Activated CD8-positive, alpha-beta memory T cell treated with anti-CD3 and anti-CD28 coated beads, Interleukin-2, amount 50 U/mL, for 48 hours (primary cell): Measurements from ENCODE around the gene RAB5B.
"Not testable (repeated sequence)": the region's sequence is repeated elsewhere in the genome, so short reads cannot be mapped to it uniquely, and the experiment has no call there.

Experiments used
- DNase-seq: peaks from one replicate; pipeline ENCODE4 v3.0.0-alpha.2; 2020

The RAB5B gene

DNA sequence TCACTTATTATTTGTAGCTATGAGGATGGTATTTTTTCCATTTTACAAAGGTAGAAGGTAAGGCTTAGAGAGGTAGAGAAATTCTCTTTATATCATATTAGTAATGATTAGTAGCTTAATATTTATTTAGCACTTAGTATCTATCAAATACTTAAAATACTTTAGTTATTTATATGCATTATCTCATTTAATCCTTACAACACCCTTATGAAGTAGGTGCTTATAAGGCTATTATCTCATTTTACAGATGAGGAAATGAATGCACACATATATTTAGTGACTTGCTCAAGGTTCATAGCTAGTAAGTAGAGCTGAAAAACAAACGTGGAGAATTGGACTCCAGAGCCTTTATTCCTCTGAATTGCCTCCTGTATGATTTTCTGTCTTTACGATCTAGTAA, 11.0 kb downstream of the RAB5B start:
- DNase-seq, result no peak

DNA sequence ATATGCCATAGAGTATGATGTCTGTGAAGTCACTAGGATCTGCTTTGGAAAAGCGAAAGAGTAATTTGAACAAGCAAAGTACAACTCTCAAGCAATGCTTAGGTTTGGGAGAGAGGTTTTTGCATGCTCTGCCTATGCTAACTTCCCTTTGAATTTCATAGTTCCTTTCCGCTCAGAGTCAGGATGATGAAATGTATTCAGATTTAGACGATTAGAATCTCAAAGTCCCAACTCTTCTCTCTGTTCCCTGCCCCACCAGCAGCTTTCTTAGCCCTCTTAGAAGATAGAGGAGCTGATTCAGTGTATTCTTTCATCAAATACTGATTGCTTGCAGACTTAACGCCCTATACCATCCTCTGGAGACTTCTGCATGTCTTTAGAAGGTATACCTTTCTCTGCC, 11.5 kb downstream of the RAB5B start:
- DNase-seq, result no peak

DNA sequence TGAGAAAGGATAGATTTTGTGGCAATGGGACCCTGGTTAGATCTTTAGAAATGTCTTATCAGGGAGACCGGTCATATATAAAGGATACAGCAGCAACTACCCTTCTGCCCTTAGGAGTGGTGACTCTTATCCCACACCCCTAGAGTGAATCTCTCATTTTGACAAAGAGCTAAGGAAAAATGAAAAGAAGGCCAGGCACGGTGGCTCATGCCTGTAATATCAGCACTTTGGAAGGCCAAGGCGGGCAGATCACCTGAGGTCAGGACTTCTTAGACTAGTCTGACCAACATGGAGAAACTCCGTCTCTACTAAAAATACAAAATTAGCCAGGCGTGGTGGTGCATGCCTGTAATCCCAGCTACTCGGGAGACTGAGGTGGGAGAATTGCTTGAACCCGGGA, 12.1 kb downstream of the RAB5B start:
- DNase-seq, result not testable (repeated sequence)

DNA sequence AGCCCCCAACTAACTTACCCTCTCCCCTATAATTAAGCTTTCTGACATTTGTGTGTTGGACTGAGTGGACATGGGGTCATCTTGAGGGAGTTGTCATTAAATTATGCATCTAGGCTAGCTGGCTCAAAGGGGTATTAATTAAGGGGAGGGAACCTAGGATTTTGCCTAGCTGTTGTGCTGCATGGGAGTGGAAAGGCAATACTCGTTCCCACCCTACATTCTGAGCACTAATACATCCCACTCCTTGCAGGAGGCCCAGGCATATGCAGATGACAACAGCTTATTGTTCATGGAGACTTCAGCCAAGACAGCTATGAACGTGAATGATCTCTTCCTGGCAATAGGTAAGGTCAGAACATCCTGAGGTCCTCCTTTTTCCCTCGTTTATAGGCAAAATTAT, 17.2 kb downstream of the RAB5B start:
- no peak for DNase-seq

DNA sequence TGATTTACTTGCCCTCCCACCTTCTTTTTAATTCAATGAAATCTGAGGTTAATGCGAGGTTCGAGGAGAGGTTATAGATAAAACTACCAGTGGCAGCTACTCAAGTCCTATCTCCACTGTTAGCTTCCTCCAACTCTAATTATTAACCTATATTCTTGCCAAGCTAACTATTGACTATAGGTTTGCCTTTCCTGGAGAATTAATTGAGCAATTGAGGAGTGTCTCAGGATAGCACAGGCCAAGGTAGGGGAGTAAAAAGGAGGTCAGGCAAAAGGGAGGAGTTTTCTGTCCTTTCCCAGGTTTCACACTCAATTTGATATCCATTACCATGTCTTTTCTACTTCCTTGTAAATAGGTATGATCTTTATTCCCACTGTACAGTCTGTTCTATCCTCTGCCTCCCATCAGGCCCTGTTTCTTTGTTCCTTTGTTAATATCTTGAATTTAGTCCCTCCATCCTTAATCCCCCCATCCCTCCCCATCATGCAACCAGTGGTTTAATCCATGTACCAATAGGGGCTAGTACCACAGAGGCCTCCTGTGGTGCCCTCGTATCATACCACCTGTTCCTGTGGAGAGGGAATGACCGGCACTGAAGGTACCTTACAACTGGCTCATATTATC, 19.5 kb downstream of the RAB5B start:
- DNase-seq, result no peak

DNA sequence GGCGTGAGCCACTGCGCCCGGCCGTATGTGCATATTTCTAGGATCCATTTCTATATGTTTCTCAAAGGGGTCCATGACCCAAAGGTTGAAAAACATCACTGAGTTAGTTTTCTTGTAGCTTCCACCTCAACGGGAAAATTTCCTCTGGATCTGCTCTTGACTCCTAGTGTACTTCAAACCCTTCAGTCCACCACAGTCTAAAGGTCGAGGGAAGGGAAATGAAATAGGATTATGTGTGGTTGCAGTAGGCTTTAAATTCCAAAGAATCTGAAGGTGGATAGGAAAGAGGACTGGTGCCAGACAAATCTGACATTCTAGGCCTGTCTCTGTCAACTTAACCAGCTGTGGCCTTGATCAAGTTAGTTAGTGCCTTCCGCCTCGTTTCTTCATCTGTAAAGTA, 21.5 kb downstream of the RAB5B start:
- DNase-seq, result no peak

DNA sequence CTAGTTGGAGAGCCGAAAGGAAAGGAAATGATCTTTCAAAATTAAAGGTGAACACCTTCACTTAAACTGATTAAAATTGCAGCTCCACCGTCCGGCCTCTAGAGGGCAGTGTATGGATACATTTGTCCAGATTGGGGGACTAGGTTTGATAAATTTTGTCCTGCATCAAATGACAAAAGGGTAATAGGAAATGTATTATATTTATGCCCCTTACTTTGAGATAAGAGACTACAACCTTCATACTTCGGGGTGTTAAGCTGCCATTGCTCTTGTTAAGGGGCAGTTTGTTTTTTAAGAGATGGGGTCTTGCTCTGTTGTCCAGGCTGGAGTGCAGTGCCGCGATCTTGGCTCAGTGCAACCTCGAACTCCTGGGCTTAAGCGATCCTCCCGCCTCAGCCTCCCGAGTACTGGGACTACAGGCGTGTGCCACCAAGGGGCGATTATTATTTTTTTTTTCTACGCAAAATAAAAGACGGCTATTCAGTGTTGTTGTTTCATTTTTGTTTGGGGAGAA, 22.4 kb downstream of the RAB5B start:
- DNase-seq, result peak; percentile 71

DNA sequence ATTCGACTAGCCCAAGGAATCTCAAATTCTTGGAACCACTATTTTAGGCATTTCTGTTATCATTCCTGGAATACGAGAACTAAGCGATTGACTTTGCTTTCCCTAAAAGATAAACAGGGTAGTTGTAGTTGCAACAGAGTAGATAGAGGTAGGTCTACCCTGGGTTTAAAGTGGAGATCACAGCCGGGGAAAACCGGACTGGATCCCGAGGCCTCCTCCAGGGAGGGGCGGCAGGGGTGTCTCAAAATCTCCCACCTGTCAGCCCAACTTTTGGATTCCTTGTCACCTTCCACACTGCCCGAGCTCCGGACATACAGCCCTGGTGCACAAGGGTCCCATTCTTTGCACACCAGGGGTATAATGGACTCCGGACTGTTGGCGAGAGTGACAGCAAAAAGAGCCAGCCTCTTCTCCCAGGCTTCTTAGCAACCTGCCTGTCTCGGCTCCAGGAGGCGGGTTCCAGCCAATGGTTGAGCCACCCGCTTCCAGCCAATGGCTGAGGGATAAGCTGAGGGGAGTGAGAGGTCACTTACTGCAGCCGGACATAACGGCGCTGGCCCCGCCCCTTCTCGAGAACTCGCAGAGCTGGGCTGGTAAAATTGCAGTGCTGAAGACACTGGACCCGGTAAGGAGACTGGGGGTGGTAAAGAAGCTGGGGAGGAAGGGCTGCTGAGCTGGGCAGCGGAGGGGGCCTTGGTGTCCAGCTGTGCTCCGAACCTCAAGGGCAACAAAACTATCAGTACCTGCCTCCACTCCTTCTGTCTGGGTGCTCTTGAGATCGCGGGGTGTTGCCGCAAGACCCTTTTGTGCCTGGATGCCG, 23.0 kb downstream of the RAB5B start, which contains the start of gene SUOX:
SUOX (plus strand) TSS at position 562 of the 820 bp plus-strand sequence. CDS start 4,946 bp downstream, outside the sequence.
- DNase-seq, result peak; percentile 67

DNA sequence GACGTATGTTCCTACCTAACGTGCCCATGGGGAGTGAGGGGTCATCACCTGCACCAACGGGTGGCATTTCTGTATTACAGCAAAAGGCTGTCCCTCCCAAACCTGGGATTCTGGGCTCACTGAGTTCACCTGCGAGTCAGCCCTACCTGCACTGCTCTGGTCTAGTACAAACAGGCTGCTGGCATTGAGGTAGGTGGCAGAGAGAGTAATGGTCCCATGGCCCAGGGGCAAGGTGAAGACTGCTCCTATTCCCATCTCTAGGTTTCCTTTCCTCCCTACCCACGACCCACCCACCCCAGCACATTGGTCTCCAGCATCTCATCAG, 23.6 kb downstream of the RAB5B start:
- no peak for DNase-seq

DNA sequence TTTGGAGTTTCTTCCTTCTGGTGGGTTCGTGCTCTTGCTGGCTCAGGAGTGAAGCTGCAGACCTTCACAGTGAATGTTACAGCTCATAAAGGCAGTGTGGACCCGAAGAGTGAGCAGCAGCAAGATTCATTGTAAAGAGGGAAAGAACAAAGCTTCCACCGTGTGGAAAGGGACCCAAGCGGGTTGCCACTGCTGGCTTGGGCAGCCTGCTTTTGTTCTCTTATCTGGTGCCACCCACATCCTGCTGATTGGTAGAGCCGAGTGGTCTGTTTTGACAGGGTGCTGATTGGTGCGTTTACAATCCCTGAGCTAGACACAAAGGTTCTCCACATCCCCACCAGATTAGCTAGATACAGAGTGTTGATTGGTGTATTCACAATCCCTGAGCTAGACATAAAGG, 25.6 kb downstream of the RAB5B start:
- not testable (repeated sequence) for DNase-seq

DNA sequence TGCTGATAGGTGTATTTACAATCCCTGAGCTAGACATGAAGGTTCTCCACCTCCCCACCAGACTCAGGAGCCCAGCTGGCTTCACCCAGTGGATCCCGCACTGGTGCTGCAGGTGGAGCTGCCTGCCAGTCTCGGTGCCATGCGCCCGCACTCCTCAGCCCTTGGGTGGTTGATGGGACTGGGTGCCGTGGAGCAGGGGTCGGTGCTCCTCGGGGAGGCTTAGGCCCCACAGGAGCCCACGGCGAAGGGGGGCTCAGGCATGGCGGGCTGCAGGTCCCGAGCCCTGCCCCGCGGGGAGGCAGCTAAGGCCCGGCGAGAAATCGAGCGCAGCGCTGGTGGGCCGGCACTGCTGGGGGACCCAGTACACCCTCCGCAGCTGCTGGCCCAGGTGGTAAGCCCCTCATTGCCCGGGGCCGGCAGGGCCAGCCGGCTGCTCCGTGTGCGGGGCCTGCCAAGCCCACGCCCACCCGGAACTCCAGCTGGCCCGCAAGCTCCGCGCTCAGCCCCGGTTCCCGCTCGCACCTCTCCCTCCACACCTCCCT, 26.2 kb downstream of the RAB5B start:
- DNase-seq, result not testable (repeated sequence)

DNA sequence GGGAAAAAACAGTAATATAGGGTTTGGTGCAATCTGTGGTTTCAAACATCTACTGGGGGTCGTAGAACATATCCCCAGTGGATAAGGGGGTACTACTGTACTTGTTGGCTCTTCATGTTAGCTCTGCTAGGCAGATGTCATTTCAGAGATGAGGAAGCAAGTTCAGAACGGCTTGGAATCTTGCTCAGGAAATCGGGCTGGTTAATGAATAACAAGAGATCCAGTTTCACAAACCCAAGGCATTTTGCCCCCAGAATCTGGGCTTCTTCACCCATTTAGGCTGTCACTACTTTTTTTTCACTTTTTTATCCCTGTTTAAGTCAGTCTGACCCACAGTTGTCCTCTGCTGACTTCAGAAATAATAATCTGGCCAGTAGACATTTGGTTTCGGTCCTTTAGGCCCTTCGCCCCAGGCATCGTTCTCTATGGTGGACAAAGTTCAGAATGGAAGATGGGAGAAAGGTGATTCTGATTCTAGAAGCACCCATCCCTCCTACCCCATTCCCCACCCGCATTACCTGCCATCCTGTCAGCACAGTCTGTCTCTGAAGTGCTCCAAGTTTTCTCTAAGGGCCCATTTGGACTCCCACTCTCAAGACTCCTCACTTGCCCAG, 27.7 kb downstream of the RAB5B start:
- DNase-seq, result no peak

DNA sequence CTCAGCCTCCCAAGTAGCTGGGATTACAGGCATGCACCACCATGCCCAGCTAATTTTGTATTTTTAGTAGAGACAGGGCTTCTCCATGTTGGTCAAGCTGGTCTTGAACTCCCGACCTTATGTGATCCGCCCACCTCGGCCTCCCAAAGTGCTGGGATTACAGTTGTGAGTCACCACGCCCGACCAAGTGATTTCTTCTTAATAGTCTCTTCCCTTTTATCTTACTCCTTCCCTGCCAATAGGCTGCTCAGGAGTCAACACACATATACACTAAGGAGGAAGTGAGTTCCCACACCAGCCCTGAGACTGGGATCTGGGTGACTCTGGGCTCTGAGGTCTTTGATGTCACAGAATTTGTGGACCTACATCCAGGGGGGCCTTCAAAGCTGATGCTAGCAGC, 29.5 kb downstream of the RAB5B start:
- DNase-seq, result not testable (repeated sequence)

DNA sequence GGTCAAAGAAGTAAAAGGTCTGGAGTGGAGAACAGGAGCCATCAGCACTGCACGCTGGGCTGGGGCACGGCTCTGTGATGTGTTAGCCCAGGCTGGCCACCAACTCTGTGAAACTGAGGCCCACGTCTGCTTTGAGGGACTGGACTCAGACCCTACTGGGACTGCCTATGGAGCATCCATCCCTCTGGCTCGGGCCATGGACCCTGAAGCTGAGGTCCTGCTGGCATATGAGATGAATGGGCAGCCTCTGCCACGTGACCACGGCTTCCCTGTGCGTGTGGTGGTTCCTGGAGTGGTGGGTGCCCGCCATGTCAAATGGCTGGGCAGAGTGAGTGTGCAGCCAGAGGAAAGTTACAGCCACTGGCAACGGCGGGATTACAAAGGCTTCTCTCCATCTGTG, 30.3 kb downstream of the RAB5B start:
- DNase-seq, result no peak

DNA sequence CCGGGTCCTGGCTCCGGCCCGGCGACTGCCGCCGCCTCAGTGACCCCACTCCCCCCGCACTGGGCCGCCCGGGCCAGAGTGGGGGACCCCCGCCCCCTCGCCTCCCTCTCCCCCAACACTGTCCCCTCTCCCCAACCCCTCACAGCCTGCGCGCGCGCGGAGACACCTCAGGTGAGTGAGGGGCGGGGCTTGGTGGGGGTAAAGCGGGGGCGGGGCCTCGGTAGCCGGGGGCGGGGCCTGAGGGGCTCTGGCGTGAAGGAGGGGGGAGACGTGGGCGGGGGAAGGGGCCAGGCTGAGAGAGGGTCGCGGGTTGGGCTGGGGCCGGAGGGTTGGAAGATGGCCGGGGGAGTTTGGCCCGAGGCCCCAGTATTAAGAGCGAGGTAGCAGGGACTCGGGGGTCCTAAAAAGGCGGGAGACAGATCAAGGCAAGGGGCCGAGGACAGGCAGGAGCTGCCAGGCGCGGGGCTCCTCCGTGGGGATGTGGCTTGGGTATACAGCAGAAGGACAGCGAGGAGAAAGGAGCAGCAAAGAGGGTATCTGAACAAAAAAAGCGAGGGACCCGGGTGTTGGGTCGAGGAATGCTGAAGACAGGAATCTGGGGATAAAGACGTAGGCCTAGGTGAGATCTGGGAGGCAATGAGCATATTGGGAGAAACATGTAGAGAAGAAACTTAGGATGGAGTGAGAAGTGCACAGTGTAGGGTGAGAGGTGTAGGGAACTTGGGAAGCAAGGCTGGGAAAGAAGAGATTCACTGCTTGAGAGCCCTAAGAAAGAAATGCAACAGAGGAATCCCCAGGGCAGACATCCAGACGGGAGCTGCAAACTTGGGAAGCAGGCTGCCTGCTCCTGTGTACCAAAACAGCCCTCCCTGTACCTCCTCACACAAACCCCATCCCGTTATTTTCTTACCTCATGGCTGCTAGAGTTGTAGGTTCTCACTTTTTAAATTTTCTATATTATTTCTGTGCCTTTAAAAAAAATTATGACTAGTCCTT, 34.0 kb downstream of the RAB5B start:
- DNase-seq, result peak; percentile 83

DNA sequence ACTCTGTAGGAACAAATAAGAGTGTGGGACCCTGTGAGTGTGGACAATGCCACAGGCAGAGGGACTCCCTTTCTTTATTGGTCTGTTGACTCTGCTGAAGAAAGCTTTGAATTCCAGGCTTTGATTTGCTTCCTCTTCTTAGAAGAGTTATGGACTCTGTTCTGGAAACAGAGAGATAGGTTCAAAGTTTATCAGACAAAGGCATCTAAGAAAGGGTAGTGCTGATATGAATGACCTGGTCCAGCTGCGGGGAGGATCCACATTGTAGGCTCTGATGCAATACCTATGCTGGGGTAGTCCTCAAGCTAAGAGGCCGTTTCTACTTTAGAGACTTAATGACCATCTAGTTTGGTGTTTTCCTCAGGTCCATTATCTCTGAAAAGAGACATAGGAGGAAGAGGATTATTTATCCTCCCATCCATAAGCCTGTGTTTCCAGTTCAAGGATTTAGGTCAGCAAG, 36.3 kb downstream of the RAB5B start:
- DNase-seq, result no peak

DNA sequence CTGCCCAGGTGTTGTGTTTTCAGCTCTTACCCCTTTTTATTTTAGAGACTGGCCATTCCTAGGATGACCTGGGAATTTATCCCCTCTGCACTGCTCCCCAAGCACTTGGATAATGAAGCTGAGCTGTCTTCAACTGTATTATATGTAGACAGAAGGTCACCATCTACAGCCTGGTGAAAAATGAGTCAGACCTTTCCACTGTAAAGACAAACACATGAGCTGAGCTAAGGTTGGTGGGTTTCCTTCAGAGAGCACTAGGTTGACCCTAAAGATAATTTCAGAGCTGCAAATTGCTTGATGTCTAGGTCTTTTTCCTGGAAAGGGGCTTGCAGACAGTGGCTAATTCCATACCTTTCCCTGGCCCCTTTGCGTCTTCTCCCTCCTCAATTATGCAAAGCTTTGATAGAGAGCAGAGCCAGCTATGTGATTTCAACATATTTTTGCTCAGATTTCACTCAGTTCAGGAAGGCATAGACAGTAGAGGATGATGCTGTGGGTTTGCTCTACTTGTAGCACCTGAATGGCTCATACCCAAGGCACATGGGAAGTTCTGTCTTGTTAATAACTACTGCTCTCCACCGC, 37.7 kb downstream of the RAB5B start:
- no peak for DNase-seq

DNA sequence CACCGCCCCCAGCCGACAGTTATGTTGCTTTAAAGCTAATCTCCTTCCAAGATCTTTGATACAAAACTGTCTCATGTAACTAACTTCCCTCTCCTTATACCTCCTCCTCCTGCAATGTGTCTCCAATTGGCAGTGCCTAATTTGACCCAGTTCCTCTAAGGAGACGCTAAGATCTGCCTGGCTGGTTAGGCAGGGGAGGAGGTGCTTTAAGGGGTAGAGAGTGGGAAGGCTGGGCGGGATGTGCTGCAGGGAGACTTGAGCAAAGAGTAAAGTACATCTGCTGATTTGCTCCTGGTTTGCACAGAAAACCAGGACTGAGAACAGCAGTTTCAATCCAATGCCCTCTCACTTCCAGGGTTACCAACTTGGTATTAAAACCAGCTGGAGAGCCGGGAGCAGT, 39.6 kb downstream of the RAB5B start:
- DNase-seq, result no peak

DNA sequence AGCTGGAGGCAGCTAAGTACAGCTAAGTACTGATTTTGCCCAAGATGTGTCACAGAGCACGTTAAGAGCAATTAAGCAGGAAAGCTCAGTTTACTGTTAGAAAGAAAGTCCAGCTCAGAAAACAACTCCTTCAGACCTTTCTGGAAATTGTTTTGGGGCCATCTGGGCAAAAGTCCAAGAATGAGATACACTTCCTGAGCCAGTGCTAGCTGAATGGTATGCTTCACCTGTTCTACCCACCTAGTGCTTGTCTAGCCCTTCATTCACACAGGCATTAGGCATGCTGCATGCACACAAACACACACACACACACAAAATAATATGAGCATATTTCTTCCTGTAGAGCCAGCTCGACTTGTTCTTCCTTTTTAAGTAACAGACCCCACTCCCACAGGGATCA, 40.3 kb downstream of the RAB5B start:
- no peak for DNase-seq

DNA sequence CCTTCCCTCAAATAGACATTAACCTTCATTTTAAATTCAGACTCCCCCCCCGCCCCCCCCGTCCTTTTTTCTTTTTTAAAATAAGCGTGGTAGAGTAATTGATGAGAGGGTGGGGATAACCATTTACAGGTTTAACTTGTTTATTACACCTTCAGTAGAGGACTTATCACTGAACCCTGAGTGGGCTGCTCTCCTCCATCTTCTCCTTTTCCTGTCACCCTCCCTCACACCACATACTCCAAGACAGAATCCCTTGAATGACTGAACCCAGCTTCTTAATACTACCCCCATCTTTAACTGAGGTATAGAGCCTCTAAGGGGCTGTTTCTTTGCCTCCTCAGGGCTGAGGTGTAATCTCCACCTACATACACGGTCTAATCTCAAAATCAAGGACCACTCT, 43.3 kb downstream of the RAB5B start:
- no peak for DNase-seq

DNA sequence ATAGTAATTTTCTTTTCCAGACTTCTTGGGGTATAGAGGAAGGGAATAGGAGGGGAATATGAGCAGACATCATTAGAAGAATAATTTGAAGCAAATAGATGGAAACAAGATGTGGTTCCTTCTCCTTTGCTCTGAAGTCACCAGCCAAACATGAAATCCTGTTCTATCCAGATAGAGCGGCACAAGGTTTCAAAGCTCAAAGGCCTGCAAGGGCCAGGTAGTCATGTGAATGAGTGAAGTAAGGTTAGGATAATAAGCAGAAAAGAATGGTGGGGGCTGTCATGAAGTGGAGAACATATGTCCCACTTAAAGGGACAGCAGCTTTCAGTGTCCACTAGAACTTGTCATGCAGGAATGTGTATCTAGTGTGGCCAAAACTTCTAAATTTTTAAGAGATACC, 44.5 kb downstream of the RAB5B start:
- DNase-seq, result no peak
